Activated naive CD4-positive, alpha-beta T cell treated with anti-CD3 and anti-CD28 coated beads, Interleukin-2, amount 10 ng/mL, durations not matched to agents 7 days and 5 days (primary cell): Measurements from ENCODE around the gene RPS24.
A peak's percentile ranks its signal among the peaks of the same experiment; 100 is the strongest.

Experiments used
- CTCF ChIA-PET: fragments of 350-600 bp; sonication (Branson Sonifier 250); formaldehyde crosslinking; loops from one replicate; lab custom pipeline; 2021; ENCODE audit warnings: antibody characterized with exemption; lab: Charles Lee
- DNase-seq: peaks from one replicate; pipeline ENCODE4 v3.0.0-alpha.2; 2020
- H3K27ac Mint-ChIP-seq: one replicate; pipeline ENCODE4 v1.8.0; 2021; ENCODE audit warnings: mild to moderate bottlenecking, moderate library complexity, mixed read lengths
- H3K27me3 Mint-ChIP-seq: one replicate; pipeline ENCODE4 v1.8.0; 2021; ENCODE audit warnings: mild to moderate bottlenecking, mixed read lengths
- H3K36me3 Mint-ChIP-seq: one replicate; pipeline ENCODE4 v1.8.0; 2021; ENCODE audit warnings: mixed read lengths
- H3K4me1 Mint-ChIP-seq: one replicate; pipeline ENCODE4 v1.8.0; 2021; ENCODE audit warnings: mixed read lengths
- H3K4me3 Mint-ChIP-seq: one replicate; pipeline ENCODE4 v1.8.0; 2021; ENCODE audit warnings: mild to moderate bottlenecking, moderate library complexity, mixed read lengths
- H3K9me3 Mint-ChIP-seq: one replicate; pipeline ENCODE4 v1.8.0; 2021; ENCODE audit warnings: mixed read lengths

The RPS24 gene

DNA sequence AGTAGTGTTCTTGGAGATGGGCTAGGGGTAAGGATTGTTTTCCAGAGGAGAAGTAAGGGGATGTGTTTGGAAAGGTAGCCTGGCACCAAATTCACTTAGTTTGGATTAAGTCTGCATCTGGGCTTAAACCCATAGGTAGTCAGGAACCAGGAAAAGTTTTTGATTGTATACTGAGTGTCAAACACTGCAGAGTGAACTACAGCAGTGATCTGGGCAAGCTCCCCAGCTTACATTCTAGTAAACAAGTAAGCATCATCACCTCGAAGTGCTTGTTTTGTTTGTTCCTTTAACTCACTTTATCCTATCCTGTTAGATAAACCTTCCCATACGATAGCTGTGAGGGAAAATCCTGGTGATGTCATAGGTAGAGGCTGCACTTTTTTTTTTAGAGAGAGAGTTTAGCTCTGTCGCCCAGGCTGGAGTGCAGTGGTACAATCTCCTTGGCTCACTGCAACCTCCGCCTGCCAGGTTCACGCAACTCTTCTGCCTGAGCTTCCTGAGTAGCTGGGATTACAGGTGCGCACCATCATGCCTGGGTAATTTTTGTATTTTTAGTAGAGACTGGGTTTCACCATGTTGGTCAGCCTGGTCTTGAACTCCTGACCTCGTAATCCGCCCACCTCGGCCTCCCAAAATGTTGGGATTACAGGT is 2.4 kb downstream of the RPS24 start:
- H3K36me3 Mint-ChIP-seq = peaks cover 57% of the 10 kb centered on the region
- peaks cover 57% of the 10 kb centered on the region for H3K4me1 Mint-ChIP-seq
- peak overlapping the region; percentile 5 for H3K27ac Mint-ChIP-seq

DNA sequence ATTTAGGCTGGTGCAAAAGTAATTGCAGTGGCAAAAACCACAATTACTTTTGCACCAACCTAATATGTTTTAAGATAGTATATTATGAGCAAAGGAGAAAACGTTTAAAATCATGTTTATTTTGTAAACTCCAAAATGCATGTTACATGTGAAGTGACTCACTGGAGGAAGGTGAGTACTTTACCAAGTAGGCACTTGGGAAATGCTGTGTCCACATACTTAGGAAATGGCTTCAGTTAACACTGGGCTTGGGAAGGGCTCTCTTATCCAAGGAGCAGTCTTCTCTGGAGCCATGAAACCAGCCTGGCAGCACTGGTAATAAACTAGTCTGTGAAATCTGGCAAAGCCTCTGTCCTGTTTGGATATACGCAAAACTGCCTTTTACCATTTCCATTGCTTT is 4.4 kb downstream of the RPS24 start:
- no peak for DNase-seq
- H3K9me3 Mint-ChIP-seq = no peaks in the 10 kb centered on the region
- H3K36me3 Mint-ChIP-seq = peaks cover 70% of the 10 kb centered on the region
- CTCF ChIA-PET = interaction anchor here (1.7 kb wide), 1 partner anchor 9 kb away, joined by 4 read pairs; no protein-coding TSS in a partner anchor
- H3K4me3 Mint-ChIP-seq = no peak overlapping the region
- no peaks in the 10 kb centered on the region for H3K27me3 Mint-ChIP-seq
- H3K27ac Mint-ChIP-seq = no peak overlapping the region
- H3K4me1 Mint-ChIP-seq = peaks cover 62% of the 10 kb centered on the region

More for the DNA sequence above, 2.4 kb downstream of the RPS24 start:
- H3K27me3 Mint-ChIP-seq = no peaks in the 10 kb centered on the region
- DNase-seq = no peak
- CTCF ChIA-PET = interaction anchor here (2.3 kb wide), 1 partner anchor 11 kb away, joined by 15 read pairs; no protein-coding TSS in a partner anchor
- no peaks in the 10 kb centered on the region for H3K9me3 Mint-ChIP-seq
- peak overlapping the region; percentile 82 for H3K4me3 Mint-ChIP-seq

DNA sequence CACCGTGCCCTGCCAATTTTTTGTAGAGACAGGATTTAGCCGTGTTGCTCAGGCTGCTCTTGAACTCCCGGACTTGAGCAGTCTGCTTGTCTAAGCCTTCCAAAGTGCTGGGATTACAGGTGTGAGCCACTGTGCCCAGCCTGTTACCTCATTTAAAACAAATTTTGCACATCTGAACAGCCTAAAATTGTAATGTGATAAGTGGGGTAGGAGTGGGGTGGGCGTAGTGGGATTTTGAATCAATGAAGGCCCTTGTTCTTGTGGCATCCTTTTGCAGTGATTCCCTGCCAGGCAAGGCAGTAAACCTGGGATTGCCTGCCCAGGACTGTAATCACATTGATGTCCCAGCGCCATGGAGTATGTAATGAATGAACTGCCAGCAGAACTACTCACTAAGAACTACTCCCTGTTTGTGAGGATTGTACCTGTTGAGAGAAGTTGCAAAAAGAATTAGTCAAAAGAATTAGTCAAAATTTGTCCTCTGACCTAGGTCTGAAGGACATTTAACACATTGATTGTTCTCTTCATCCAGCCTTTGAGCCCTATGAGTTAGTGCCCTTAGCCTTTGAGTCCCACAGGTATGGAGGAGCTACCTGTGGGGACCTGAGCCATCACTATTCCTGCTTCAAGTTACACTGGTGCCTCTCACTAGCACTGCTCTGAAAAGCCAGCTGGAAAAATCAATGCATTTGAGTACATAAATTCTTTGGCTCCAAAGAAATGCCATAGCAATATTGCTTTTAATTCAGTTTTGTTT is 5.3 kb downstream of the RPS24 start:
- no peaks in the 10 kb centered on the region for H3K9me3 Mint-ChIP-seq
- H3K27ac Mint-ChIP-seq = no peak overlapping the region
- DNase-seq = no peak
- H3K4me3 Mint-ChIP-seq = no peak overlapping the region
- H3K27me3 Mint-ChIP-seq = no peaks in the 10 kb centered on the region
- peaks cover 70% of the 10 kb centered on the region for H3K36me3 Mint-ChIP-seq
- CTCF ChIA-PET = interaction anchor here (1.7 kb wide), 1 partner anchor 8 kb away, joined by 4 read pairs; no protein-coding TSS in a partner anchor
- peaks cover 63% of the 10 kb centered on the region for H3K4me1 Mint-ChIP-seq

DNA sequence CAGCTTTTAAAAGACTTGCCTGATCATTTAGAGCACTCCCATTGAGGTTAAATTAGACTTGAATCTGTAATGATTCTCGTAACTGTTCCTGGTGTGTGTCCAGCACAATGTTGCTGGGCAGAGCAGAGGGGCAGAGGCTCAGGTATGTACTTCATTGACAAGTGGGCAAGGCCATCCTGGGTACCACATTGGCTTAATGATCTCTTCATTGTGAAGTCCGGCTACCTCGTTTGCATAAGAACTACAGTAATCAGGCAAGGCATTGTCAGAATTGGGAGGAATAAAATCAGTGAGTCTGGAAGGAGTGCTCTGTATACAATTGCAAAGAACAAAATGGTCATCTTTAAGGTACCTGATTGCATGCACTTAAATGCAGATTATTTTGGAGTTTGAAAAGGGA is 6.1 kb downstream of the RPS24 start:
- peaks cover 65% of the 10 kb centered on the region for H3K4me1 Mint-ChIP-seq
- no peak for DNase-seq
- H3K36me3 Mint-ChIP-seq = peaks cover 65% of the 10 kb centered on the region
- no peak overlapping the region for H3K27ac Mint-ChIP-seq
- H3K9me3 Mint-ChIP-seq = no peaks in the 10 kb centered on the region
- no peaks in the 10 kb centered on the region for H3K27me3 Mint-ChIP-seq
- H3K4me3 Mint-ChIP-seq = no peak overlapping the region
- CTCF ChIA-PET = interaction anchor here (1.7 kb wide), 1 partner anchor 8 kb away, joined by 4 read pairs; no protein-coding TSS in a partner anchor

DNA sequence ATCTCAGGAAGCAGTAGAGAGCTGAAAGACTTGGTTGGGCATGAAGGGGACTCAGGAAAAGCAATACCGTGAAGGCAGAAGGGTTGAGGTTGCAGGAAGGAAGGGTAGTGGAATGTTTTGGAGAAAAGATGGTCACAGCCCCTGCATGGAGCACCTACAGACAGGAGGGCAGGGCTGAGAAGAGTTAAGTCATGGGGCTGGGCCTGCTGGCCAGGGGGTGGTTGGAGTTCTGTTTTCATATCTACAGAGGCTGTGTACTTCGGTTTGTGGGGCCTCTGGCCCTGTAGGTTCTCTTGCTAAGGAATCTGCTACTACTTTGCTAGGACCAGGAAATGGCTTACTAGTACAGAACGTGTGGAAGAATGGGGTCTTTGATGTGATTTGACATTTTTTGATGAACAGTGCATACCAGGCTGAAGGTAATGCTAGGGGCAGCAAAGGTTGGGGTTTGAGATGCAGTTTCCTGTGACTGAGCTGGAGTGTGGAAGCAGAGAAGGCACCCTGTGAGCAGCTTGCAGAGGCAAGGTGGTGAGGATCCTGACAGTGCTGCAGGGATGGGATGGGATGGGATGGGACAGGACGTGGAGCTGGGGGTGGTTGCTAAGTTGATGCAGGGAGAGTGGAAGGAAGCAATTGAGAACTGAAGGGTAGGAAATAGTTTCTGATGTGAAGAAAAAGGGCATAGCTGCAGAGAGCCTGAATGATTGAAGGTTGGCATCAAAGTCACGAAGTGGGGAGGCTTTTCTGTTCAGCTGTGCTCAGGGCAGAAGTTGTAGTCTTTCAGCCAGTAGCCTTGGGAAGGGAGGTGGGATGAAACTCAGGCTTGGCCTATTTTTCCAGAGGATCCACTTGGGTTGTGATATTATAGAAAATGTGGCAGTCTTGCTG is 7.8 kb downstream of the RPS24 start:
- CTCF ChIA-PET = interaction anchor here (0.6 kb wide), 1 partner anchor 8 kb away, joined by 3 read pairs; no protein-coding TSS in a partner anchor

DNA sequence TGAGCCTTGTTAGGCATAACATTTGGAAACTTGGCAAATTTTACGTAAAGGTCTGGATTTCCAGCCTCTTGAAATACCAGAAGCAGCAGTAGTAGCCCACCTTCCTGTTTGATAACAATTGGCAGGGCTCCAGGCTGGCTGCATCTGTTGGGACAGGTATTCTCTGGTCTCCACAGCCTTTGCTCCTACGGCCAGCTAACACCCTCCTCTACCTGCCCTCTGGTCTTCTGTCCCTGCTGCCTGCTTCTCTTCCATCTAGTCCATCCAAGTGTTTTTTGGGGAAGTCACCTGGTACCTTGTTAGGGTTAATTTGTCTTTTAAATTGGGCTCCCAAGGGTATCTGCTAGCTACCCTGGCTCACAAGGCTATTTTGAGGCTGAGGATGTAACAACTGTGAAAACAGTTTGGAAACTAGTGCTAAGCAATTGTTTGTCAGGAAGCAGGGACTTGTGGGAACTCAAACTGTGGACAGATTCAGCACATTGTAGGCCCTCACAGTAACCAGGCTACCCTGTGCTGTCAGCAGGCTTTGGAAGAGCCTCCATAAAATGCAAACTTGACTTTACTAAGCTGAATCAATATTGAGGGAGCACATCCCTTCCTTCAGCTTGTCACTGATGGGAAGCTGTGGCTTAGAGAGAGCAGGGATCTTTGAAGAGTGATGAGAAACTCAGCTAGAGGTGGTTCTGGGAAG is 8.5 kb downstream of the RPS24 start:
- Mint-ChIP-seq H3K4me1 (peaks cover 48% of the 10 kb centered on the region), H3K27me3 (no peaks in the 10 kb centered on the region), H3K27ac (peak overlapping the region; percentile 25), H3K36me3 (peaks cover 42% of the 10 kb centered on the region), H3K9me3 (no peaks in the 10 kb centered on the region), H3K4me3 (no peak overlapping the region)
- no peak for DNase-seq
- CTCF ChIA-PET = no interaction called here

More for the DNA sequence above, 7.8 kb downstream of the RPS24 start:
- H3K27me3 Mint-ChIP-seq = no peaks in the 10 kb centered on the region
- H3K36me3 Mint-ChIP-seq = peaks cover 49% of the 10 kb centered on the region
- no peaks in the 10 kb centered on the region for H3K9me3 Mint-ChIP-seq
- H3K27ac Mint-ChIP-seq = peak overlapping the region; percentile 39
- no peak for DNase-seq
- peaks cover 54% of the 10 kb centered on the region for H3K4me1 Mint-ChIP-seq
- H3K4me3 Mint-ChIP-seq = no peak overlapping the region

DNA sequence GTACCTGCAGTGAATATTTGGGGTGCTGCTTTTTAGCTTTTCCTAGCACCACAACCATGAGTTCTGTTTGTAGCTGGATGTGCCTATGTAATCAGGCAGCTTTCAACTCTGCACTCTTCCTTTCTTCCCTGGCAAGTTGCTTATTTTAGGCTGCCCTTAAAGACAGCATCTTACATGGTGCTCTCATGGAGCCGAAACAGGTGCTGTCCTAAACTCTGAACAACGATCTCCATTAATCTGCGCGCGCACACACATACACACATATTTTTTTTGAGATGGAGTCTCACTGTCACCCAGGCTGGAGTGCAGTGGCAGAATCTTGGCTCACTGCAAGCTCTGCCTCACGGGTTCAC is 9.1 kb downstream of the RPS24 start:
- Mint-ChIP-seq H3K36me3 (peaks cover 37% of the 10 kb centered on the region), H3K4me3 (no peak overlapping the region), H3K27me3 (no peaks in the 10 kb centered on the region), H3K9me3 (no peaks in the 10 kb centered on the region), H3K4me1 (peaks cover 45% of the 10 kb centered on the region), H3K27ac (no peak overlapping the region)
- CTCF ChIA-PET = interaction anchor here (0.7 kb wide), 1 partner anchor 1189 kb away, joined by 3 read pairs; no protein-coding TSS in a partner anchor
- DNase-seq = no peak

DNA sequence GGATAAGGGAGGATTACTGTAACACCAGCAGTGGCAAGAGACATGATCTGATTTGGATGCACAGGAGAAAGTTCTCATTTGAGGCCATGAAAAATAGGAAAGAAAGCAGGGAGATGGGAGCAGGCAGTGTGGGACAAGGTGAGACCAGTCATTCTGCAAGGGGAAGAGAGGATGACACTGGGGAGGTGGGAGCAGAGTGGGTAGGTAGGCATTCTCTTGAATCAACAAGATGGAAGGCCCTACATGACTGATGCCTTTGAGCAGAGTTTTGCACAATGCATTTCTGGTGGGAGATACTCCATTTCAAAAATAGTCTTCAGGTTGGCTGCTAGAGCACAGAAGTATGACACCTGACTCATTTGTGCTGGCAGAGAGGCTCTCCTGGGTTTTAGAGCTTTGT is 10.5 kb downstream of the RPS24 start:
- Mint-ChIP-seq H3K27me3 (no peaks in the 10 kb centered on the region), H3K4me1 (peaks cover 36% of the 10 kb centered on the region), H3K36me3 (peaks cover 29% of the 10 kb centered on the region), H3K27ac (no peak overlapping the region), H3K4me3 (no peak overlapping the region), H3K9me3 (no peaks in the 10 kb centered on the region)
- CTCF ChIA-PET = interaction anchor here (5.7 kb wide), 1 partner anchor 1151 kb away, joined by 62 read pairs; no protein-coding TSS in a partner anchor
- DNase-seq = no peak

DNA sequence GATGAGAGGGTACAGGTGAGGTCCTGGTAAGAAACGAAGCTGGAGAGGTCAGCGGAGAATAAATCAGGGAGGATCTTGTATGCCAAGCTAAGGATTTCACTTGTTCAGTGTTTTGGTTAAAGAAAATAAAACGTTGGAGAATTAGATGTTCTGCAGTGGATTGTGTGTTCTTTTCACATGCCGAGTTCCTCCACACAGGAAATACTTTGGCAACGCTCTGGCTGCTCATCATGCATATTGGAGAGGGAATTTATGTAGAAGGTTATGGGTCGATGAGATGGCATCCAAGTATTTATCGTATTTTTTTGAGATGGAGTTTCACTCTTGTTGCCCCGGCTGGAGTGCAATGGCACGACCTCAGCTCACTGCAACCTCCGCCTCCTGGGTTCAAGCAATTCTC is 11.0 kb downstream of the RPS24 start:
- H3K27me3 Mint-ChIP-seq = no peaks in the 10 kb centered on the region
- H3K9me3 Mint-ChIP-seq = no peaks in the 10 kb centered on the region
- no peak overlapping the region for H3K27ac Mint-ChIP-seq
- peaks cover 32% of the 10 kb centered on the region for H3K4me1 Mint-ChIP-seq
- peaks cover 23% of the 10 kb centered on the region for H3K36me3 Mint-ChIP-seq
- no peak for DNase-seq
- CTCF ChIA-PET = interaction anchor here (5.7 kb wide), 1 partner anchor 1151 kb away, joined by 62 read pairs; no protein-coding TSS in a partner anchor
- H3K4me3 Mint-ChIP-seq = no peak overlapping the region

DNA sequence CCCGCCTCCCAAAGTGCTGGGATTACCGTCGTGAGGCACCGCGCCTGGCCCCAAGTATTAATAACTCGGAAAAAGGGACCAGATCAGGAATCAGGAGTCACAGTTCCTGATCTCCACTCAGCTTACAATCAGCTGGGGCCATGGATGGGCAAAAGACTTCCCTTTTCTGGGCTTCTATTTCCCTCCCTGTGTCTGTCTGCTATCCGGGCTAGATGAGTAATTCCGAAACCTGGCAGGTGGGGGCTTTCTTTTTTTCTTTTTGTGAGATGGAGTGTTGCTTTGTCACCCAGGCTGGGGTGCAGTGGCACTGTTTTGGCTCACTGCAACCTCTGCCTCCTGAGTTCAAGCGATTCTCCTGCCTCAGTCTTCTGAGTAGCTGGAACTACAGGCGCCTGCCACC is 11.6 kb downstream of the RPS24 start:
- peak; percentile 38 for DNase-seq
- CTCF ChIA-PET = interaction anchor here (3.0 to 5.7 kb wide), 2 partner anchors 393 to 1150 kb away, joined by 9 to 62 read pairs; no protein-coding TSS in a partner anchor
- Mint-ChIP-seq H3K4me1 (peaks cover 29% of the 10 kb centered on the region), H3K4me3 (no peak overlapping the region), H3K36me3 (peaks cover 19% of the 10 kb centered on the region), H3K27ac (peak overlapping the region; percentile 26), H3K27me3 (no peaks in the 10 kb centered on the region), H3K9me3 (no peaks in the 10 kb centered on the region)

DNA sequence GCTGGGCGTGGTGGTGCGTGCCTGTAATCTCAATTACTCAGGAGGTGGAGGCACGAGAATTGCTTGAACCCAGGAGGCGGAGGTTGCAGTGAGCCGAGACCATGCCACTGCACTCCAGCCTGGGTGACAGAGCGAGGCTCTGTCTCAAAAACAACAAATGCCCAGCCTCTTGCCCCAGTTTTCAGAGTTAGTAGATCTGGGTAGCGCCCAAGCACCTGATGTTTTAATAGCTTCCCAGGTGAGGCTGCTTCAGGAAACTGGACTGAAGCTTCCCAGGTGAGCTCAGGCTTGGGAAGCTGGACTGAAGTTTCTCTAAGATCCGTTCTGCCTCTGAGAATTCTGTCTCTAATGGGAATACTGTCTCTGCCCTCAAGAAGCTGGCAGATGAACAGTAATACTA is 12.2 kb downstream of the RPS24 start:
- Mint-ChIP-seq H3K36me3 (peaks cover 15% of the 10 kb centered on the region), H3K9me3 (no peaks in the 10 kb centered on the region), H3K4me3 (no peak overlapping the region), H3K27me3 (no peaks in the 10 kb centered on the region), H3K27ac (no peak overlapping the region), H3K4me1 (peaks cover 26% of the 10 kb centered on the region)
- no peak for DNase-seq
- CTCF ChIA-PET = interaction anchor here (0.6 to 5.7 kb wide), 10 partner anchors 9 to 1158 kb away, joined by 3 to 62 read pairs (median 6); no protein-coding TSS in a partner anchor

DNA sequence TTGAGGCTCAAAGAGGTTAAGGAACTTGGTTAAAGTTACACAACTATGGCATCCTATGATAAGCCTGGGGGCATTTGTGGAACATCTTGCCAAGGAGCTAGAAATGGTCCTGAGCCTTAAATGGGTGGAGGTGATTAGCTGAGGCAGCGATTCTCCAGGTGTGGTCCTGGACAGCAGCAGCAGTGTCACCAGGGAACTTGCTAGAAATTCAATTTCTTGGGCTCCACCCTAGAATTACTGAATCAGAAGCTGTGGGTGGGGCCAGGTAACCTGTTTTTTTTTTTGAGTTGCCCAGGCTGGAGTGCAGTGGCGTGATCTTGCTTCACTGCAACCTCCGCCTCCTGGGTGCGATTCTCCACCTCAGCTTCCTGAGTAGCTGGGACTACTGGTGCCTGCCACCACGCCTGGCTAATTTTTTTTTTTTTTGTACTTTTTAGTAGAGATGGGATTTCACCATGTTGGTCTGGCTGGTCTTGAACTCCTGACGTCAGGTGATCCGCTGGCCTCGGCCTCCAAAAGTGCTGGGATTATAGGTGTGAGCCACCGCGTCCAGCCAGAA is 13.1 kb downstream of the RPS24 start:
- peaks cover 6% of the 10 kb centered on the region for H3K36me3 Mint-ChIP-seq
- peaks cover 17% of the 10 kb centered on the region for H3K4me1 Mint-ChIP-seq
- no peak overlapping the region for H3K27ac Mint-ChIP-seq
- CTCF ChIA-PET = interaction anchor here (0.6 to 5.7 kb wide), 17 partner anchors 8 to 1157 kb away, joined by 3 to 62 read pairs (median 4); no protein-coding TSS in a partner anchor
- no peaks in the 10 kb centered on the region for H3K27me3 Mint-ChIP-seq
- no peak for DNase-seq
- H3K9me3 Mint-ChIP-seq = no peaks in the 10 kb centered on the region
- no peak overlapping the region for H3K4me3 Mint-ChIP-seq
